Stimulated activated CD8-positive, alpha-beta memory T cell treated with anti-CD3 and anti-CD28 coated beads, Interleukin-4, amount 100 ng/mL, for 1 hour (primary cell): ENCODE results near the gene GPER1.
"Not testable (repeated sequence)": the region's sequence is repeated elsewhere in the genome, so short reads cannot be mapped to it uniquely, and the experiment has no call there.

Experiments
- DNase-seq, 2 donors: peaks; one replicate each; pipeline ENCODE4 v3.0.0-alpha.2; 2020; ENCODE audit warnings: low read depth in 2 of 2, low spot score in 1 of 2

Gene GPER1

DNA sequence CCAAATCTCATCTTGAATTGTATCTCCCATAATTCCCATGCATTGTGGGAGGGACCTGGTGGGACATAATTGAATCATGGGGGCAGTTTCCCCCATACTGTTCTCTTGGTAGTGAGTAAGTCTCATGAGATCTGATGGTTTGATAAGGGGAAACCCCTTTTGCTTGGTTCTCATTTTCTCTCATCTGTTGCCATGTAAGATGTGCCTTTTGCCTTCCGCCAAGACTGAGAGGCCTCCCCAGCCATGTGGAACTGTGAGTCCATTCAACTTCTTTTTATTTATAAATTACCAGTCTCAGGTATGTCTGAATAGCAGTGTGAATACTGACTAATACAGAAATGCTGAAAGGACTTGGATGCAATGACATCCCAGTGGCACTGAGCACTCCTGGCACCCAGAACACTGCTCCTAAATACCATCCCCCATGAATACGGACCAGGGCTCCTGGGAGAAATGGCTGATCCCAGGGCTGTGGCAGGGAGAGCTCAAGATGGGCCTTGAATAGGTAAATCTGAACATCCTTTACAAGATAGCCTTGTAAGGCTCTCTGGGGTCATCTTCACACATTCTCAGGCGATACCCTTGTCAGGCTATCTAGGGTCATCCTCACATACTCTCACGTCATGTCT, 52.7 kb downstream of the GPER1 start:
- no peak for DNase-seq

DNA sequence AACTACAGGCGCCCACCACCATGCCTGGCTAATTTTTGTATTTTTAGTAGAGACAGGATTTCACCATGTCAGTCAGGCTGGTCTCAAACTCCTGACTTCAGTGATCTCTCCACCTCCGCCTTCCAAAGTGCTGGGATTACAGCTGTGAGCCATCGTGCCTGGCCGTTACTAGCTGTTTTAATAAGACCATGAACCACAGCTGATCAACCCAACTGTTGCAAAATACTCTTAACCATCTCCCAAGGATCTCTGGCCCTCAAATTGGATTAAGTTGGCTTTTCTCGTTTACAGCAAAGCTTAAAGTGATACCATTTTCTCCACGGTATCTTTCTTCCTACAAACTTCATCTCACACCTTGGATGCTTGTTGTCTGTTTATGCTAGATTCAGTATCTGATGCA, 53.7 kb downstream of the GPER1 start:
- DNase-seq = no peak

DNA sequence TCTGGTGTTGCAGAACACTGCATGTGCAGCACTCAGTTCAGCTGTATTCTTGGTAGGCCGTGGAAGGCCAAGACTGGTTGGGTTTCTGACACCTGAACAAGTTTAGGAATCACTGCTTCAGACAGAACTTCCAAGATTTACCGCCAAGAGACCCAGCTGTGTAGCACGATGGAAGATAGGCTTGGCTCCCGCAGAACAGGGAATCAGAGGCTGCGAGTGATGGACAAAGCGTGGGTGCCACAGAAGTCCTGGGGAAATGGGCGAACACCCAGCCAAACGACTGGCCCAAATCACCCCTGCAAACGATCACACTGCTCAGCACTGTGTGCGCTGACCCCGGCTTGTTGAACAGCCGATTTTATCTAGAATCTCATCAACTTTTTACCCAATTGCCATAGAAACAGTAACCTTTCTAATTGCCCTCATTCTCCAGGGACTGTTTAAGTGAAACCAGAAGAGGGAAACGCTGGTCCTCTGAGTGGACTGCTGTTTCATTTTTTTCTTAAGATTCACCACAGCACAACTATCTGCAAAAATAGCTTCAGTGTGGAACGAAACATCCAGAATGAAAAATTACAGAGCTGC, 54.2 kb downstream of the GPER1 start:
- DNase-seq = no peak

DNA sequence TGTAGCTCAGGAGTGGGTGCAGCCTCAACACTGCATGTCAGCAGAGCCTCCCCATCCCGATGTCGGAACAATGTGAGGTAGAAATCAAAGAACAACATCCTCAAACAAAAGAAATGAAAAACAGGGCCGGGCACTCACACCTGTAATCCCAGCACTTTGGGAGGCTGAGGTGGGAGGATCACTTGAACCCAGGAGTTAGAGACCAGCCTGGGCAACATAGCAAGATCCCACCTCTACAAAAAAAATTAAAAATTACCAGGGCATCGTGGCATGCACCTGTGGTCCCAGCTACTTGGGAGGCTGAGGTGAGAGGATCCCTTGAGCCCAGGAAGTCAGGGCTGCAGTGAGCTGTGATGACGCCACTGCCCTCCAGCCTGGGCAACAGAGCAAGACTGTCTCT, 55.1 kb downstream of the GPER1 start:
- not testable (repeated sequence) for DNase-seq
